Stimulated activated CD8-positive, alpha-beta memory T cell treated with anti-CD3 and anti-CD28 coated beads, Interleukin-7, amount 100 ng/mL, for 24 hours (primary cell): ENCODE measurements around the gene ICE1.
"Not testable (repeated sequence)": the region's sequence is repeated elsewhere in the genome, so short reads cannot be mapped to it uniquely, and the experiment has no call there.

Source experiments
- DNase-seq: peaks from one replicate; pipeline ENCODE4 v3.0.0-alpha.2; 2020; ENCODE audit warnings: low read depth

ICE1 gene

GRCh38 chr5:5453131-5453530 is 30.7 kb downstream of the ICE1 start:
- no peak for DNase-seq

- no peak for DNase-seq
Observed at GRCh38 chr5:5454391-5454790, 31.9 kb downstream of the ICE1 start.

GRCh38 chr5:5456858-5457257 is 34.4 kb downstream of the ICE1 start:
- DNase-seq: no peak

GRCh38 chr5:5460311-5460710 is 37.8 kb downstream of the ICE1 start:
- no peak for DNase-seq

- no peak for DNase-seq
Observed at GRCh38 chr5:5461012-5461411, 38.5 kb downstream of the ICE1 start.

- DNase-seq: no peak
Observed at GRCh38 chr5:5464036-5464715, 41.7 kb downstream of the ICE1 start.

- DNase-seq: no peak
Observed at GRCh38 chr5:5466227-5466626, 43.8 kb downstream of the ICE1 start.

- DNase-seq: no peak
Observed at GRCh38 chr5:5467737-5468136, 45.3 kb downstream of the ICE1 start.

- no peak for DNase-seq
Observed at GRCh38 chr5:5470933-5471332, 48.5 kb downstream of the ICE1 start.

- DNase-seq: no peak
Observed at GRCh38 chr5:5473226-5473625, 50.7 kb downstream of the ICE1 start.

GRCh38 chr5:5474961-5475360 is 52.5 kb downstream of the ICE1 start:
- no peak for DNase-seq

- DNase-seq: no peak
Observed at GRCh38 chr5:5475975-5476374, 53.5 kb downstream of the ICE1 start.

- DNase-seq: not testable (repeated sequence)
Observed at GRCh38 chr5:5479578-5479977, 57.1 kb downstream of the ICE1 start.

- no peak for DNase-seq
Observed at GRCh38 chr5:5480481-5481111, 58.1 kb downstream of the ICE1 start.

- DNase-seq: no peak
Observed at GRCh38 chr5:5481206-5481605, 58.7 kb downstream of the ICE1 start.

- DNase-seq: no peak
Observed at GRCh38 chr5:5481633-5482032, 59.2 kb downstream of the ICE1 start.

GRCh38 chr5:5483350-5483749 is 60.9 kb downstream of the ICE1 start:
- DNase-seq: no peak

- no peak for DNase-seq
Observed at GRCh38 chr5:5483880-5484598, 61.6 kb downstream of the ICE1 start.

GRCh38 chr5:5486122-5486521 is 63.6 kb downstream of the ICE1 start:
- DNase-seq: no peak

GRCh38 chr5:5487585-5488360 is 65.3 kb downstream of the ICE1 start:
- no peak for DNase-seq

GRCh38 chr5:5490774-5491347 is 68.4 kb downstream of the ICE1 start:
- DNase-seq: no peak
